GM23338 (cell line): ENCODE data around the gene CEBPE. TPM values are rescaled to one million over a fixed set of nuclear protein-coding genes. Genes with fewer than 3 reads are reported as not detected.
A peak's percentile ranks its signal among the peaks of the same experiment; 100 is the strongest.

ENCODE experiments used
- ATAC-seq: fragments of 200-7000 bp; cut with Tn5 transposase; 3 replicates; pipeline ENCODE4 v1.9.1; 2020
- DNase-seq: peaks from one replicate; pipeline ENCODE4 v3.0.0-alpha.2; 2015; ENCODE audit warnings: low spot score
- H2AFZ ChIP-seq: fragments of 200-600 bp; sonication (generic); 2 replicates; pipeline ENCODE4 v1.8.0; 2016; ENCODE audit warnings: antibody characterized with exemption, mild to moderate bottlenecking, moderate library complexity
- H3F3A ChIP-seq: fragments of 200-600 bp; sonication (generic); replicated peaks from 2 replicates; pipeline ENCODE4 v1.8.0; 2017; ENCODE audit warnings: antibody characterized with exemption, mixed run types, low read depth
- H3K27ac ChIP-seq: fragments of 200-600 bp; sonication (generic); 2 replicates; pipeline ENCODE4 v1.6.1; 2016; ENCODE audit warnings: low read depth
- H3K27me3 ChIP-seq: fragments of 200-600 bp; sonication (generic); 2 replicates; pipeline ENCODE4 v1.8.0; 2016; ENCODE audit warnings: mild to moderate bottlenecking, mixed run types, moderate library complexity; ENCODE audit not compliant: insufficient read depth
- H3K36me3 ChIP-seq: fragments of 200-600 bp; sonication (generic); 2 replicates; pipeline ENCODE4 v1.8.0; 2016; ENCODE audit warnings: mild to moderate bottlenecking; ENCODE audit not compliant: insufficient read depth
- H3K4me1 ChIP-seq: fragments of 200-600 bp; sonication (generic); 2 replicates; pipeline ENCODE4 v1.8.0; 2016; ENCODE audit warnings: mild to moderate bottlenecking, moderate library complexity; ENCODE audit not compliant: insufficient read depth
- H3K4me2 ChIP-seq: fragments of 200-600 bp; sonication (generic); 2 replicates; pipeline ENCODE4 v1.7.1; 2017; ENCODE audit warnings: mixed run types
- H3K4me3 ChIP-seq: fragments of 200-600 bp; sonication (generic); 2 replicates; pipeline ENCODE4 v1.6.1; 2016; ENCODE audit warnings: mixed run types
- H3K79me2 ChIP-seq: fragments of 200-600 bp; sonication (generic); replicated peaks from 2 replicates; pipeline ENCODE4 v1.8.0; 2017; ENCODE audit warnings: mild to moderate bottlenecking; ENCODE audit not compliant: insufficient read depth
- H3K9me2 ChIP-seq: fragments of 200-600 bp; sonication (generic); 2 replicates; pipeline ENCODE4 v1.8.0; 2017; ENCODE audit not compliant: insufficient read depth
- H4K20me1 ChIP-seq: fragments of 200-600 bp; sonication (generic); replicated peaks from 2 replicates; pipeline ENCODE4 v1.8.0; 2017; ENCODE audit warnings: mild to moderate bottlenecking; ENCODE audit not compliant: insufficient read depth
- H3K27ac Mint-ChIP-seq: 2 replicates; pipeline ENCODE4 v1.8.0; 2020; ENCODE audit warnings: inconsistent platforms, mild to moderate bottlenecking, moderate library complexity, mixed read lengths
- H3K27me3 Mint-ChIP-seq: 3 replicates; pipeline ENCODE4 v1.8.0; 2022; ENCODE audit warnings: low read depth, mild to moderate bottlenecking, moderate library complexity, mixed read lengths, inconsistent platforms; ENCODE audit not compliant: insufficient read depth, poor library complexity
- H3K36me3 Mint-ChIP-seq: 3 replicates; pipeline ENCODE4 v1.8.0; 2021; ENCODE audit warnings: low read depth, mild to moderate bottlenecking, inconsistent platforms, moderate library complexity, mixed read lengths
- H3K4me1 Mint-ChIP-seq: 3 replicates; pipeline ENCODE4 v1.8.0; 2020; ENCODE audit warnings: mild to moderate bottlenecking, inconsistent platforms, mixed read lengths
- H3K4me3 Mint-ChIP-seq: 3 replicates; pipeline ENCODE4 v1.8.0; 2021; ENCODE audit warnings: moderate library complexity, mild to moderate bottlenecking, inconsistent platforms, mixed read lengths
- H3K9me3 Mint-ChIP-seq: 3 replicates; pipeline ENCODE4 v1.8.0; 2020; ENCODE audit warnings: moderate library complexity, mild to moderate bottlenecking, inconsistent platforms, mixed read lengths
- CREB1 ChIP-seq: fragments of 250-450 bp; sonication (Bioruptor Pico); IDR thresholded peaks from 2 replicates; pipeline ENCODE4 v1.5.0; 2020; ENCODE audit warnings: low read depth, mild to moderate bottlenecking, moderate library complexity
- POLR2AphosphoS5 ChIP-seq: IDR thresholded peaks from 2 replicates; pipeline ENCODE4 v1.6.1; 2016; ENCODE audit warnings: antibody characterized with exemption, low read depth
- polyA plus RNA-seq: library from polyadenylated mRNA; unstranded; fragments of >200 nt; fragmentation: Nextera tagmentation; extraction: Ambion mirVana; gene quantifications from 2 replicates; pipeline ENCODE4 v1.2.1, GENCODE V29; 2016
- total RNA-seq: library from RNA; depleted of rRNA; stranded (reverse); fragments of >200 nt; shearing (Covaris generic); gene quantifications from 2 replicates; pipeline ENCODE4 v1.2.3, GENCODE V29; 2014
- TF ChIP-seq, protein P1 (sequence below): fragments of 250-450 bp; sonication (Bioruptor Pico); IDR thresholded peaks from 2 replicates; pipeline ENCODE4 v1.5.0; 2020; ENCODE audit warnings: mild to moderate bottlenecking, moderate library complexity
- TF ChIP-seq, protein P2 (sequence below), 2 experiments: fragments of 200-600 bp in 1 of 2; sonication (generic) in 1 of 2; conservative IDR thresholded peaks; 2 replicates each; pipeline versions ENCODE4 v1.5.1 to v1.6.1; 2016 to 2017; ENCODE audit warnings: antibody characterized with exemption in 2 of 2, low read depth in 2 of 2, mild to moderate bottlenecking in 2 of 2, moderate library complexity in 1 of 2

The CEBPE gene
- total and polyA plus RNA-seq, 2 experiments from 2014 or later: not detected

DNA sequence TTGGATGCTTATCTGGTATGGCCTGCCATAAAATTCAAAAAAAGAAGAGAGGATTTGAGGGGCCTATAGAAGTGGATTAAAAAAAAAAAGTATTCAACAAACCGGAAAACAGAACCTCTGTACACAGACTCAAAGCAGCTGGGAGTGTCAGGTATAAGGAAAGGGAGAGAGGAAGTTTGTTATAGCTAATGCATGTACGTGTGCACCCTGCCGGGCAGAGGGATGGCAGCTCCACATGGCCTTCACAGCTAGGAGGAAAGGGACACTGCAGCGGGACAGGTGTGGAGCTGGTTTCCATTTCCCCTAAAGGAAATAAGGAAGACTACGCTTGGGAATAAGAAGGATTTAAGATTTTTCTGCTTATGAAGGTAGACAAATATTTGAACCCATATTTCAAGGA, 43.0 kb upstream of the CEBPE start:
- H3K4me1 ChIP-seq: peaks cover 45% of the 10 kb centered on the region
- H3K4me3 ChIP-seq: no peak overlapping the region
- H3K9me2 ChIP-seq: no peaks in the 10 kb centered on the region
- H3K27me3 ChIP-seq: no peaks in the 10 kb centered on the region
- H3K79me2 ChIP-seq: no peaks in the 10 kb centered on the region
- H3K9me3 Mint-ChIP-seq: no peaks in the 10 kb centered on the region
- peak overlapping the region; percentile 82 for H3K27ac Mint-ChIP-seq
- peaks cover 10% of the 10 kb centered on the region for H3K27me3 Mint-ChIP-seq
- peaks cover 77% of the 10 kb centered on the region for H3K36me3 Mint-ChIP-seq
- DNase-seq (no peak), ATAC-seq (peak; percentile 6; the same call in 2 of the 3 replicates)
- H3K4me1 Mint-ChIP-seq: peaks cover 50% of the 10 kb centered on the region
- TF ChIP-seq POLR2AphosphoS5: no peak
- TF ChIP-seq CREB1 (CRISPR knock-in tag): no peak
- TF ChIP-seq, protein P1, sequence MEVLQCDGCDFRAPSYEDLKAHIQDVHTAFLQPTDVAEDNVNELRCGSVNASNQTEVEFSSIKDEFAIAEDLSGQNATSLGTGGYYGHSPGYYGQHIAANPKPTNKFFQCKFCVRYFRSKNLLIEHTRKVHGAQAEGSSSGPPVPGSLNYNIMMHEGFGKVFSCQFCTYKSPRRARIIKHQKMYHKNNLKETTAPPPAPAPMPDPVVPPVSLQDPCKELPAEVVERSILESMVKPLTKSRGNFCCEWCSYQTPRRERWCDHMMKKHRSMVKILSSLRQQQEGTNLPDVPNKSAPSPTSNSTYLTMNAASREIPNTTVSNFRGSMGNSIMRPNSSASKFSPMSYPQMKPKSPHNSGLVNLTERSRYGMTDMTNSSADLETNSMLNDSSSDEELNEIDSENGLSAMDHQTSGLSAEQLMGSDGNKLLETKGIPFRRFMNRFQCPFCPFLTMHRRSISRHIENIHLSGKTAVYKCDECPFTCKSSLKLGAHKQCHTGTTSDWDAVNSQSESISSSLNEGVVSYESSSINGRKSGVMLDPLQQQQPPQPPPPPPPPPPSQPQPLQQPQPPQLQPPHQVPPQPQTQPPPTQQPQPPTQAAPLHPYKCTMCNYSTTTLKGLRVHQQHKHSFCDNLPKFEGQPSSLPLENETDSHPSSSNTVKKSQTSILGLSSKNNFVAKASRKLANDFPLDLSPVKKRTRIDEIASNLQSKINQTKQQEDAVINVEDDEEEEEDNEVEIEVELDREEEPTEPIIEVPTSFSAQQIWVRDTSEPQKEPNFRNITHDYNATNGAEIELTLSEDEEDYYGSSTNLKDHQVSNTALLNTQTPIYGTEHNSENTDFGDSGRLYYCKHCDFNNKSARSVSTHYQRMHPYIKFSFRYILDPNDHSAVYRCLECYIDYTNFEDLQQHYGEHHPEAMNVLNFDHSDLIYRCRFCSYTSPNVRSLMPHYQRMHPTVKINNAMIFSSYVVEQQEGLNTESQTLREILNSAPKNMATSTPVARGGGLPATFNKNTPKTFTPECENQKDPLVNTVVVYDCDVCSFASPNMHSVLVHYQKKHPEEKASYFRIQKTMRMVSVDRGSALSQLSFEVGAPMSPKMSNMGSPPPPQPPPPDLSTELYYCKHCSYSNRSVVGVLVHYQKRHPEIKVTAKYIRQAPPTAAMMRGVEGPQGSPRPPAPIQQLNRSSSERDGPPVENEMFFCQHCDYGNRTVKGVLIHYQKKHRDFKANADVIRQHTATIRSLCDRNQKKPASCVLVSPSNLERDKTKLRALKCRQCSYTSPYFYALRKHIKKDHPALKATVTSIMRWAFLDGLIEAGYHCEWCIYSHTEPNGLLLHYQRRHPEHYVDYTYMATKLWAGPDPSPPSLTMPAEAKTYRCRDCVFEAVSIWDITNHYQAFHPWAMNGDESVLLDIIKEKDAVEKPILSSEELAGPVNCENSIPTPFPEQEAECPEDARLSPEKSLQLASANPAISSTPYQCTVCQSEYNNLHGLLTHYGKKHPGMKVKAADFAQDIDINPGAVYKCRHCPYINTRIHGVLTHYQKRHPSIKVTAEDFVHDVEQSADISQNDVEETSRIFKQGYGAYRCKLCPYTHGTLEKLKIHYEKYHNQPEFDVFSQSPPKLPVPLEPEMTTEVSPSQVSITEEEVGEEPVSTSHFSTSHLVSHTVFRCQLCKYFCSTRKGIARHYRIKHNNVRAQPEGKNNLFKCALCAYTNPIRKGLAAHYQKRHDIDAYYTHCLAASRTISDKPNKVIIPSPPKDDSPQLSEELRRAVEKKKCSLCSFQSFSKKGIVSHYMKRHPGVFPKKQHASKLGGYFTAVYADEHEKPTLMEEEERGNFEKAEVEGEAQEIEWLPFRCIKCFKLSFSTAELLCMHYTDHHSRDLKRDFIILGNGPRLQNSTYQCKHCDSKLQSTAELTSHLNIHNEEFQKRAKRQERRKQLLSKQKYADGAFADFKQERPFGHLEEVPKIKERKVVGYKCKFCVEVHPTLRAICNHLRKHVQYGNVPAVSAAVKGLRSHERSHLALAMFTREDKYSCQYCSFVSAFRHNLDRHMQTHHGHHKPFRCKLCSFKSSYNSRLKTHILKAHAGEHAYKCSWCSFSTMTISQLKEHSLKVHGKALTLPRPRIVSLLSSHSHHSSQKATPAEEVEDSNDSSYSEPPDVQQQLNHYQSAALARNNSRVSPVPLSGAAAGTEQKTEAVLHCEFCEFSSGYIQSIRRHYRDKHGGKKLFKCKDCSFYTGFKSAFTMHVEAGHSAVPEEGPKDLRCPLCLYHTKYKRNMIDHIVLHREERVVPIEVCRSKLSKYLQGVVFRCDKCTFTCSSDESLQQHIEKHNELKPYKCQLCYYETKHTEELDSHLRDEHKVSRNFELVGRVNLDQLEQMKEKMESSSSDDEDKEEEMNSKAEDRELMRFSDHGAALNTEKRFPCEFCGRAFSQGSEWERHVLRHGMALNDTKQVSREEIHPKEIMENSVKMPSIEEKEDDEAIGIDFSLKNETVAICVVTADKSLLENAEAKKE (CRISPR knock-in tag): no peak
- TF ChIP-seq, protein P2, sequence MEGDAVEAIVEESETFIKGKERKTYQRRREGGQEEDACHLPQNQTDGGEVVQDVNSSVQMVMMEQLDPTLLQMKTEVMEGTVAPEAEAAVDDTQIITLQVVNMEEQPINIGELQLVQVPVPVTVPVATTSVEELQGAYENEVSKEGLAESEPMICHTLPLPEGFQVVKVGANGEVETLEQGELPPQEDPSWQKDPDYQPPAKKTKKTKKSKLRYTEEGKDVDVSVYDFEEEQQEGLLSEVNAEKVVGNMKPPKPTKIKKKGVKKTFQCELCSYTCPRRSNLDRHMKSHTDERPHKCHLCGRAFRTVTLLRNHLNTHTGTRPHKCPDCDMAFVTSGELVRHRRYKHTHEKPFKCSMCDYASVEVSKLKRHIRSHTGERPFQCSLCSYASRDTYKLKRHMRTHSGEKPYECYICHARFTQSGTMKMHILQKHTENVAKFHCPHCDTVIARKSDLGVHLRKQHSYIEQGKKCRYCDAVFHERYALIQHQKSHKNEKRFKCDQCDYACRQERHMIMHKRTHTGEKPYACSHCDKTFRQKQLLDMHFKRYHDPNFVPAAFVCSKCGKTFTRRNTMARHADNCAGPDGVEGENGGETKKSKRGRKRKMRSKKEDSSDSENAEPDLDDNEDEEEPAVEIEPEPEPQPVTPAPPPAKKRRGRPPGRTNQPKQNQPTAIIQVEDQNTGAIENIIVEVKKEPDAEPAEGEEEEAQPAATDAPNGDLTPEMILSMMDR (conservative IDR thresholded peaks at IDR 0.05; ENCODE audit: low read depth in 2 of 2): no peak
- H3K4me2 ChIP-seq: no peak overlapping the region
- H3K36me3 ChIP-seq: peaks cover 30% of the 10 kb centered on the region
- peaks cover 5% of the 10 kb centered on the region; the same call in 1 of the 2 replicates for H4K20me1 ChIP-seq
- peaks cover 15% of the 10 kb centered on the region; the same call in 1 of the 2 replicates for H3F3A ChIP-seq
- peak overlapping the region; percentile 83 for H3K27ac ChIP-seq
- H2AFZ ChIP-seq: no peak overlapping the region
- peak overlapping the region; percentile 3; the same call in 1 of the 3 replicates for H3K4me3 Mint-ChIP-seq
